GM23338 (cell line): ENCODE measurements around the gene SDHB. TPM values are rescaled to one million over a fixed set of nuclear protein-coding genes. Genes with fewer than 3 reads are reported as not detected.

ENCODE experiments used
- ATAC-seq: fragments of 200-7000 bp; cut with Tn5 transposase; 3 replicates; pipeline ENCODE4 v1.9.1; 2020
- DNase-seq: peaks from one replicate; pipeline ENCODE4 v3.0.0-alpha.2; 2015; ENCODE audit warnings: low spot score
- H2AFZ ChIP-seq: fragments of 200-600 bp; sonication (generic); 2 replicates; pipeline ENCODE4 v1.8.0; 2016; ENCODE audit warnings: antibody characterized with exemption, mild to moderate bottlenecking, moderate library complexity
- H3F3A ChIP-seq: fragments of 200-600 bp; sonication (generic); replicated peaks from 2 replicates; pipeline ENCODE4 v1.8.0; 2017; ENCODE audit warnings: antibody characterized with exemption, mixed run types, low read depth
- H3K27ac ChIP-seq: fragments of 200-600 bp; sonication (generic); 2 replicates; pipeline ENCODE4 v1.6.1; 2016; ENCODE audit warnings: low read depth
- H3K27me3 ChIP-seq: fragments of 200-600 bp; sonication (generic); 2 replicates; pipeline ENCODE4 v1.8.0; 2016; ENCODE audit warnings: mild to moderate bottlenecking, mixed run types, moderate library complexity; ENCODE audit not compliant: insufficient read depth
- H3K36me3 ChIP-seq: fragments of 200-600 bp; sonication (generic); 2 replicates; pipeline ENCODE4 v1.8.0; 2016; ENCODE audit warnings: mild to moderate bottlenecking; ENCODE audit not compliant: insufficient read depth
- H3K4me1 ChIP-seq: fragments of 200-600 bp; sonication (generic); 2 replicates; pipeline ENCODE4 v1.8.0; 2016; ENCODE audit warnings: mild to moderate bottlenecking, moderate library complexity; ENCODE audit not compliant: insufficient read depth
- H3K4me2 ChIP-seq: fragments of 200-600 bp; sonication (generic); 2 replicates; pipeline ENCODE4 v1.7.1; 2017; ENCODE audit warnings: mixed run types
- H3K4me3 ChIP-seq: fragments of 200-600 bp; sonication (generic); 2 replicates; pipeline ENCODE4 v1.6.1; 2016; ENCODE audit warnings: mixed run types
- H3K79me2 ChIP-seq: fragments of 200-600 bp; sonication (generic); replicated peaks from 2 replicates; pipeline ENCODE4 v1.8.0; 2017; ENCODE audit warnings: mild to moderate bottlenecking; ENCODE audit not compliant: insufficient read depth
- H3K9me2 ChIP-seq: fragments of 200-600 bp; sonication (generic); 2 replicates; pipeline ENCODE4 v1.8.0; 2017; ENCODE audit not compliant: insufficient read depth
- H4K20me1 ChIP-seq: fragments of 200-600 bp; sonication (generic); replicated peaks from 2 replicates; pipeline ENCODE4 v1.8.0; 2017; ENCODE audit warnings: mild to moderate bottlenecking; ENCODE audit not compliant: insufficient read depth
- H3K27ac Mint-ChIP-seq: 2 replicates; pipeline ENCODE4 v1.8.0; 2020; ENCODE audit warnings: inconsistent platforms, mild to moderate bottlenecking, moderate library complexity, mixed read lengths
- H3K27me3 Mint-ChIP-seq: 3 replicates; pipeline ENCODE4 v1.8.0; 2022; ENCODE audit warnings: low read depth, mild to moderate bottlenecking, moderate library complexity, mixed read lengths, inconsistent platforms; ENCODE audit not compliant: insufficient read depth, poor library complexity
- H3K36me3 Mint-ChIP-seq: 3 replicates; pipeline ENCODE4 v1.8.0; 2021; ENCODE audit warnings: low read depth, mild to moderate bottlenecking, inconsistent platforms, moderate library complexity, mixed read lengths
- H3K4me1 Mint-ChIP-seq: 3 replicates; pipeline ENCODE4 v1.8.0; 2020; ENCODE audit warnings: mild to moderate bottlenecking, inconsistent platforms, mixed read lengths
- H3K4me3 Mint-ChIP-seq: 3 replicates; pipeline ENCODE4 v1.8.0; 2021; ENCODE audit warnings: moderate library complexity, mild to moderate bottlenecking, inconsistent platforms, mixed read lengths
- H3K9me3 Mint-ChIP-seq: 3 replicates; pipeline ENCODE4 v1.8.0; 2020; ENCODE audit warnings: moderate library complexity, mild to moderate bottlenecking, inconsistent platforms, mixed read lengths
- CREB1 ChIP-seq: fragments of 250-450 bp; sonication (Bioruptor Pico); IDR thresholded peaks from 2 replicates; pipeline ENCODE4 v1.5.0; 2020; ENCODE audit warnings: low read depth, mild to moderate bottlenecking, moderate library complexity
- EZH2 ChIP-seq: fragments of 200-600 bp; sonication (generic); IDR thresholded peaks from one replicate; pipeline ENCODE4 v1.8.0; 2017; ENCODE audit warnings: antibody characterized with exemption, mild to moderate bottlenecking, low read depth; ENCODE audit not compliant: unreplicated experiment
- EZH2phosphoT487 ChIP-seq: fragments of 200-600 bp; sonication (generic); IDR thresholded peaks from one replicate; pipeline ENCODE4 v1.8.1; 2018; ENCODE audit warnings: antibody characterized with exemption; ENCODE audit not compliant: unreplicated experiment
- JUNB ChIP-seq: IDR thresholded peaks from one replicate; pipeline ENCODE4 v1.6.1; 2016; ENCODE audit warnings: antibody characterized with exemption; ENCODE audit not compliant: unreplicated experiment
- NANOG ChIP-seq: IDR thresholded peaks from 2 replicates; pipeline ENCODE4 v1.6.1; 2016; ENCODE audit warnings: antibody characterized with exemption, borderline replicate concordance
- POLR2AphosphoS5 ChIP-seq: IDR thresholded peaks from 2 replicates; pipeline ENCODE4 v1.6.1; 2016; ENCODE audit warnings: antibody characterized with exemption, low read depth
- STAT1 ChIP-seq: IDR thresholded peaks from one replicate; pipeline ENCODE4 v1.6.1; 2016; ENCODE audit warnings: antibody characterized with exemption; ENCODE audit not compliant: unreplicated experiment
- ZNF114 ChIP-seq: fragments of 250-450 bp; sonication (Bioruptor Pico); IDR thresholded peaks from 2 replicates; pipeline ENCODE4 v1.5.0; 2020; ENCODE audit warnings: mild to moderate bottlenecking, moderate library complexity
- ZNF331 ChIP-seq: fragments of 250-450 bp; sonication (Bioruptor Pico); IDR thresholded peaks from 2 replicates; pipeline ENCODE4 v1.5.0; 2020; ENCODE audit warnings: low read depth, mild to moderate bottlenecking, moderate library complexity
- polyA plus RNA-seq: library from polyadenylated mRNA; unstranded; fragments of >200 nt; fragmentation: Nextera tagmentation; extraction: Ambion mirVana; gene quantifications from 2 replicates; pipeline ENCODE4 v1.2.1, GENCODE V29; 2016
- total RNA-seq: library from RNA; depleted of rRNA; stranded (reverse); fragments of >200 nt; shearing (Covaris generic); gene quantifications from 2 replicates; pipeline ENCODE4 v1.2.3, GENCODE V29; 2014
- TF ChIP-seq, protein P1 (sequence below): IDR thresholded peaks from 2 replicates; pipeline ENCODE4 v1.6.1; 2016; ENCODE audit warnings: antibody characterized with exemption
- TF ChIP-seq, protein P2 (sequence below), 2 experiments: fragments of 200-600 bp in 1 of 2; sonication (generic) in 1 of 2; conservative IDR thresholded peaks; 2 replicates each; pipeline versions ENCODE4 v1.5.1 to v1.6.1; 2016 to 2017; ENCODE audit warnings: antibody characterized with exemption in 2 of 2, low read depth in 2 of 2, mild to moderate bottlenecking in 2 of 2, moderate library complexity in 1 of 2
- TF ChIP-seq, protein P3 (sequence below): IDR thresholded peaks from one replicate; pipeline ENCODE4 v1.6.1; 2018; ENCODE audit warnings: antibody characterized with exemption; ENCODE audit not compliant: unreplicated experiment
- TF ChIP-seq, protein P4 (sequence below): fragments of 250-450 bp; sonication (Bioruptor Pico); IDR thresholded peaks from 2 replicates; pipeline ENCODE4 v1.5.0; 2020; ENCODE audit warnings: mild to moderate bottlenecking, moderate library complexity

Gene SDHB
- total and polyA plus RNA-seq, 2 experiments from 2014 or later: 72.8 to 112 TPM

DNA sequence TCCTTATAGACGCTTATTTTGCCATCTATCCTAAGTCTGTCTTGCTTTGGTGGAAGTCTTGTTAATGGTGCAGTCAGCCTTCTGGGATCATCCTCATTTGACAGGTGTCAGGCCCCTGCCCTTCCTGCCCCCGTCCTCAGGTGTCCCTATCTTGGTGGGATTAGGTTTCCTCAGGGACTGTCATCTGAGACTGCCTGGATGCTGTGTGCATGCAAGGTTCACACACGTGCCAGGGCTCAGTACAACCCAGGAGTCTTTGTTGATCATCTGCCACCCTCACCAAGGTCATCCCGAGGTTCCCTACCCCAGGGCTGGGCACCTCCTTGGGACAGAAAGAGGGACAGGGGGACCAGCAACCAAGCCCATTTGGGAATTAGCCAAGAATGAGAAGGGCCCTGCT, 47.4 kb upstream of the SDHB start:
- no peak overlapping the region for H3K4me3 Mint-ChIP-seq
- no peak for TF ChIP-seq EZH2phosphoT487
- TF ChIP-seq, protein P1, sequence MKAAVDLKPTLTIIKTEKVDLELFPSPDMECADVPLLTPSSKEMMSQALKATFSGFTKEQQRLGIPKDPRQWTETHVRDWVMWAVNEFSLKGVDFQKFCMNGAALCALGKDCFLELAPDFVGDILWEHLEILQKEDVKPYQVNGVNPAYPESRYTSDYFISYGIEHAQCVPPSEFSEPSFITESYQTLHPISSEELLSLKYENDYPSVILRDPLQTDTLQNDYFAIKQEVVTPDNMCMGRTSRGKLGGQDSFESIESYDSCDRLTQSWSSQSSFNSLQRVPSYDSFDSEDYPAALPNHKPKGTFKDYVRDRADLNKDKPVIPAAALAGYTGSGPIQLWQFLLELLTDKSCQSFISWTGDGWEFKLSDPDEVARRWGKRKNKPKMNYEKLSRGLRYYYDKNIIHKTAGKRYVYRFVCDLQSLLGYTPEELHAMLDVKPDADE: no peak
- TF ChIP-seq STAT1: no peak
- no peak for TF ChIP-seq ZNF331 (CRISPR knock-in tag)
- TF ChIP-seq EZH2: no peak
- TF ChIP-seq JUNB: no peak
- TF ChIP-seq, protein P2, sequence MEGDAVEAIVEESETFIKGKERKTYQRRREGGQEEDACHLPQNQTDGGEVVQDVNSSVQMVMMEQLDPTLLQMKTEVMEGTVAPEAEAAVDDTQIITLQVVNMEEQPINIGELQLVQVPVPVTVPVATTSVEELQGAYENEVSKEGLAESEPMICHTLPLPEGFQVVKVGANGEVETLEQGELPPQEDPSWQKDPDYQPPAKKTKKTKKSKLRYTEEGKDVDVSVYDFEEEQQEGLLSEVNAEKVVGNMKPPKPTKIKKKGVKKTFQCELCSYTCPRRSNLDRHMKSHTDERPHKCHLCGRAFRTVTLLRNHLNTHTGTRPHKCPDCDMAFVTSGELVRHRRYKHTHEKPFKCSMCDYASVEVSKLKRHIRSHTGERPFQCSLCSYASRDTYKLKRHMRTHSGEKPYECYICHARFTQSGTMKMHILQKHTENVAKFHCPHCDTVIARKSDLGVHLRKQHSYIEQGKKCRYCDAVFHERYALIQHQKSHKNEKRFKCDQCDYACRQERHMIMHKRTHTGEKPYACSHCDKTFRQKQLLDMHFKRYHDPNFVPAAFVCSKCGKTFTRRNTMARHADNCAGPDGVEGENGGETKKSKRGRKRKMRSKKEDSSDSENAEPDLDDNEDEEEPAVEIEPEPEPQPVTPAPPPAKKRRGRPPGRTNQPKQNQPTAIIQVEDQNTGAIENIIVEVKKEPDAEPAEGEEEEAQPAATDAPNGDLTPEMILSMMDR (conservative IDR thresholded peaks at IDR 0.05; ENCODE audit: low read depth in 2 of 2): no peak
- TF ChIP-seq, protein P3, sequence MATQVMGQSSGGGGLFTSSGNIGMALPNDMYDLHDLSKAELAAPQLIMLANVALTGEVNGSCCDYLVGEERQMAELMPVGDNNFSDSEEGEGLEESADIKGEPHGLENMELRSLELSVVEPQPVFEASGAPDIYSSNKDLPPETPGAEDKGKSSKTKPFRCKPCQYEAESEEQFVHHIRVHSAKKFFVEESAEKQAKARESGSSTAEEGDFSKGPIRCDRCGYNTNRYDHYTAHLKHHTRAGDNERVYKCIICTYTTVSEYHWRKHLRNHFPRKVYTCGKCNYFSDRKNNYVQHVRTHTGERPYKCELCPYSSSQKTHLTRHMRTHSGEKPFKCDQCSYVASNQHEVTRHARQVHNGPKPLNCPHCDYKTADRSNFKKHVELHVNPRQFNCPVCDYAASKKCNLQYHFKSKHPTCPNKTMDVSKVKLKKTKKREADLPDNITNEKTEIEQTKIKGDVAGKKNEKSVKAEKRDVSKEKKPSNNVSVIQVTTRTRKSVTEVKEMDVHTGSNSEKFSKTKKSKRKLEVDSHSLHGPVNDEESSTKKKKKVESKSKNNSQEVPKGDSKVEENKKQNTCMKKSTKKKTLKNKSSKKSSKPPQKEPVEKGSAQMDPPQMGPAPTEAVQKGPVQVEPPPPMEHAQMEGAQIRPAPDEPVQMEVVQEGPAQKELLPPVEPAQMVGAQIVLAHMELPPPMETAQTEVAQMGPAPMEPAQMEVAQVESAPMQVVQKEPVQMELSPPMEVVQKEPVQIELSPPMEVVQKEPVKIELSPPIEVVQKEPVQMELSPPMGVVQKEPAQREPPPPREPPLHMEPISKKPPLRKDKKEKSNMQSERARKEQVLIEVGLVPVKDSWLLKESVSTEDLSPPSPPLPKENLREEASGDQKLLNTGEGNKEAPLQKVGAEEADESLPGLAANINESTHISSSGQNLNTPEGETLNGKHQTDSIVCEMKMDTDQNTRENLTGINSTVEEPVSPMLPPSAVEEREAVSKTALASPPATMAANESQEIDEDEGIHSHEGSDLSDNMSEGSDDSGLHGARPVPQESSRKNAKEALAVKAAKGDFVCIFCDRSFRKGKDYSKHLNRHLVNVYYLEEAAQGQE: no peak
- TF ChIP-seq ZNF114: no peak
- TF ChIP-seq CREB1 (CRISPR knock-in tag): no peak
- TF ChIP-seq NANOG: no peak
- TF ChIP-seq, protein P4, sequence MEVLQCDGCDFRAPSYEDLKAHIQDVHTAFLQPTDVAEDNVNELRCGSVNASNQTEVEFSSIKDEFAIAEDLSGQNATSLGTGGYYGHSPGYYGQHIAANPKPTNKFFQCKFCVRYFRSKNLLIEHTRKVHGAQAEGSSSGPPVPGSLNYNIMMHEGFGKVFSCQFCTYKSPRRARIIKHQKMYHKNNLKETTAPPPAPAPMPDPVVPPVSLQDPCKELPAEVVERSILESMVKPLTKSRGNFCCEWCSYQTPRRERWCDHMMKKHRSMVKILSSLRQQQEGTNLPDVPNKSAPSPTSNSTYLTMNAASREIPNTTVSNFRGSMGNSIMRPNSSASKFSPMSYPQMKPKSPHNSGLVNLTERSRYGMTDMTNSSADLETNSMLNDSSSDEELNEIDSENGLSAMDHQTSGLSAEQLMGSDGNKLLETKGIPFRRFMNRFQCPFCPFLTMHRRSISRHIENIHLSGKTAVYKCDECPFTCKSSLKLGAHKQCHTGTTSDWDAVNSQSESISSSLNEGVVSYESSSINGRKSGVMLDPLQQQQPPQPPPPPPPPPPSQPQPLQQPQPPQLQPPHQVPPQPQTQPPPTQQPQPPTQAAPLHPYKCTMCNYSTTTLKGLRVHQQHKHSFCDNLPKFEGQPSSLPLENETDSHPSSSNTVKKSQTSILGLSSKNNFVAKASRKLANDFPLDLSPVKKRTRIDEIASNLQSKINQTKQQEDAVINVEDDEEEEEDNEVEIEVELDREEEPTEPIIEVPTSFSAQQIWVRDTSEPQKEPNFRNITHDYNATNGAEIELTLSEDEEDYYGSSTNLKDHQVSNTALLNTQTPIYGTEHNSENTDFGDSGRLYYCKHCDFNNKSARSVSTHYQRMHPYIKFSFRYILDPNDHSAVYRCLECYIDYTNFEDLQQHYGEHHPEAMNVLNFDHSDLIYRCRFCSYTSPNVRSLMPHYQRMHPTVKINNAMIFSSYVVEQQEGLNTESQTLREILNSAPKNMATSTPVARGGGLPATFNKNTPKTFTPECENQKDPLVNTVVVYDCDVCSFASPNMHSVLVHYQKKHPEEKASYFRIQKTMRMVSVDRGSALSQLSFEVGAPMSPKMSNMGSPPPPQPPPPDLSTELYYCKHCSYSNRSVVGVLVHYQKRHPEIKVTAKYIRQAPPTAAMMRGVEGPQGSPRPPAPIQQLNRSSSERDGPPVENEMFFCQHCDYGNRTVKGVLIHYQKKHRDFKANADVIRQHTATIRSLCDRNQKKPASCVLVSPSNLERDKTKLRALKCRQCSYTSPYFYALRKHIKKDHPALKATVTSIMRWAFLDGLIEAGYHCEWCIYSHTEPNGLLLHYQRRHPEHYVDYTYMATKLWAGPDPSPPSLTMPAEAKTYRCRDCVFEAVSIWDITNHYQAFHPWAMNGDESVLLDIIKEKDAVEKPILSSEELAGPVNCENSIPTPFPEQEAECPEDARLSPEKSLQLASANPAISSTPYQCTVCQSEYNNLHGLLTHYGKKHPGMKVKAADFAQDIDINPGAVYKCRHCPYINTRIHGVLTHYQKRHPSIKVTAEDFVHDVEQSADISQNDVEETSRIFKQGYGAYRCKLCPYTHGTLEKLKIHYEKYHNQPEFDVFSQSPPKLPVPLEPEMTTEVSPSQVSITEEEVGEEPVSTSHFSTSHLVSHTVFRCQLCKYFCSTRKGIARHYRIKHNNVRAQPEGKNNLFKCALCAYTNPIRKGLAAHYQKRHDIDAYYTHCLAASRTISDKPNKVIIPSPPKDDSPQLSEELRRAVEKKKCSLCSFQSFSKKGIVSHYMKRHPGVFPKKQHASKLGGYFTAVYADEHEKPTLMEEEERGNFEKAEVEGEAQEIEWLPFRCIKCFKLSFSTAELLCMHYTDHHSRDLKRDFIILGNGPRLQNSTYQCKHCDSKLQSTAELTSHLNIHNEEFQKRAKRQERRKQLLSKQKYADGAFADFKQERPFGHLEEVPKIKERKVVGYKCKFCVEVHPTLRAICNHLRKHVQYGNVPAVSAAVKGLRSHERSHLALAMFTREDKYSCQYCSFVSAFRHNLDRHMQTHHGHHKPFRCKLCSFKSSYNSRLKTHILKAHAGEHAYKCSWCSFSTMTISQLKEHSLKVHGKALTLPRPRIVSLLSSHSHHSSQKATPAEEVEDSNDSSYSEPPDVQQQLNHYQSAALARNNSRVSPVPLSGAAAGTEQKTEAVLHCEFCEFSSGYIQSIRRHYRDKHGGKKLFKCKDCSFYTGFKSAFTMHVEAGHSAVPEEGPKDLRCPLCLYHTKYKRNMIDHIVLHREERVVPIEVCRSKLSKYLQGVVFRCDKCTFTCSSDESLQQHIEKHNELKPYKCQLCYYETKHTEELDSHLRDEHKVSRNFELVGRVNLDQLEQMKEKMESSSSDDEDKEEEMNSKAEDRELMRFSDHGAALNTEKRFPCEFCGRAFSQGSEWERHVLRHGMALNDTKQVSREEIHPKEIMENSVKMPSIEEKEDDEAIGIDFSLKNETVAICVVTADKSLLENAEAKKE: no peak
- TF ChIP-seq POLR2AphosphoS5: no peak
- no peak overlapping the region for H3K27ac Mint-ChIP-seq
- peaks cover 4% of the 10 kb centered on the region for H3K27me3 Mint-ChIP-seq
- DNase-seq: no peak
- Histone ChIP-seq H3K27me3 (no peaks in the 10 kb centered on the region), H2AFZ (no peak overlapping the region), H3K4me1 (no peaks in the 10 kb centered on the region), H3K79me2 (no peaks in the 10 kb centered on the region), H3K4me3 (no peak overlapping the region), H3K36me3 (no peaks in the 10 kb centered on the region), H3K27ac (no peak overlapping the region), H4K20me1 (no peaks in the 10 kb centered on the region), H3F3A (no peaks in the 10 kb centered on the region), H3K4me2 (no peak overlapping the region), H3K9me2 (no peaks in the 10 kb centered on the region)
- H3K36me3 Mint-ChIP-seq: no peaks in the 10 kb centered on the region
- H3K9me3 Mint-ChIP-seq: no peaks in the 10 kb centered on the region
- ATAC-seq: no peak
- peaks cover 18% of the 10 kb centered on the region for H3K4me1 Mint-ChIP-seq
